Measurements from ENCODE around the gene CBFA2T3.

DNA sequence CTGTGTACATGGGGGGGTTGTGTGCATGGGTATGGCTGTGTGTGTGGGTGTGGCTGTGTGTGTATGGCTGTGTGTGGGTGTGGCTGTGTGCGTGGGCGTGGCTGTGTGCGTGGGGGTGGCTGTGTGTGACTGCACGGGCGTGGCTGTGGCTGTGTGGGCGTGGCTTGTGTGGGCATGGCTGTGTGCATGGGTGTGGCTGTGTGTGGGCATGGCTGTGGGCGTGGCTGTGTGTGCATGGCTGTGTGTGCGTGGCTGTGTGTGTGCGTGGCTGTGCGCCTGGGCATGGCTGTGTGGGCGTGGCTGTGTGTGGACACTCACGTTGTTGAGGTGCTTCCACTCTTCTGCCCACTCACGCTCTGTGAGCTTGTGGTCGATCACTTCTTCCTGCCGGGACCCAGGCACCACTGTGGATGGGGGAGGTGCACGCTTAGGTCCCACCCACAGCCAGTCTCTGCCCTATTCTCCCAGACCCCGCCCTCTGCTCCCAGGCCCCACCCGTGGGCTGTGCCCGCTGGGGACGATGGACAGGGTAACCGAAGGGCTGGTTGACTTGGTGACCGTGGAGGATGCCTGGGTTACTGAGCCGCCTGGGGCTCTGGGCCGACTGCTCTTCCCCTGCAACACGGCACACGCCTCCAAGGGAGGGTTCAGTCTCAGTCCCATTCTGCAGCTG lies 94.5 kb downstream of the CBFA2T3 start:
- no peak for TF ChIP-seq CTCF (IDR thresholded peaks at IDR 0.05; ENCODE audit: insufficient read depth, low read length)
- TF ChIP-seq POLR2AphosphoS5 (IDR thresholded peaks at IDR 0.05; ENCODE audit: low read depth): 0 out of 2 replicates have a peak, but pooled peaks have one; percentile 20

Data from HL-60 (cell line).